ENCODE results near the gene TRPM5. TPM values are rescaled to one million over a fixed set of nuclear protein-coding genes. Genes with fewer than 3 reads are reported as not detected.

Gene TRPM5
- total RNA-seq, 4 donors from 2014 or later: 0.63 TPM; not detected in 3

DNA sequence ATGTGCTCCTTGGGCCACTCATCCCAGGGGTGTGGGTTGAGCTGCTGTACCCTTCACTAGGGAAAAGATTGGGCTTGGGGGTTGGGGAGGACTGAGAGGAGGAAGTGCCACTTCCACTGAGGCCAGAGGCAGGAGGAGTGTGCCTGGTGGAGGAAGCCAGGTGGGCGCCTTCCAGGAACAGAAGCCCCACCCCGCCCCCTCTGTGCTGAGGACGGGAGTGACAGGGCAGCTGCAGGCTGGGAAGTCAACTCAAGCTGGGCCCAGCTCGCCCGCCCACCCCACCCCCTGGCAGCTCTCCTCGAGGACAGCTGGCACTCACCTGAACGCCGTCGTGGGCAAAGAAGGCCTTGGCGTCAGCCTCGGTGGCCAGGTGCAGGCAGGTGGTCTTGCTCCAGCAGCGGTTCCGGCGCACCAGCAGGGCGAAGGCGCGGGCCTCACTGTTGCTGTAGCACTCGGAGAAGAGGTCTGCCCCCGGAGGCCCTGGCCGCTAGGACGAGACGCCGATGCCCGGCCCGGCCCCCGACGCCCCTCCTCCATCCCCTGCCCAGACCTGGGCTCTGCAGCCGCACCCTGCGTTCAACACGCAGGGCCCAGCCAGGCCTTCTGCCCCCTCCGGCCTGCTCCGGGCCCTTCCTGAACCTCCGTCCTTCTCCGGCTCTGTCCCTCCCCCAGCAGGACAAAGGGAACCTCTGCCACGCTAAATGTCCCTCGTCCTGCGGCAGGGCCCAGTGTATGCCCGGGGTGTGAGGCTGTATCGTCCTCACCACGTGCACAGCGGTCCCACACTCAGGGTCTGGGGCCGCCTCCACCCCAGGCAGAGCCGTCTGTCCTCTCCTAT is 30.4 kb downstream of the TRPM5 start:
- TF ChIP-seq, protein P1, sequence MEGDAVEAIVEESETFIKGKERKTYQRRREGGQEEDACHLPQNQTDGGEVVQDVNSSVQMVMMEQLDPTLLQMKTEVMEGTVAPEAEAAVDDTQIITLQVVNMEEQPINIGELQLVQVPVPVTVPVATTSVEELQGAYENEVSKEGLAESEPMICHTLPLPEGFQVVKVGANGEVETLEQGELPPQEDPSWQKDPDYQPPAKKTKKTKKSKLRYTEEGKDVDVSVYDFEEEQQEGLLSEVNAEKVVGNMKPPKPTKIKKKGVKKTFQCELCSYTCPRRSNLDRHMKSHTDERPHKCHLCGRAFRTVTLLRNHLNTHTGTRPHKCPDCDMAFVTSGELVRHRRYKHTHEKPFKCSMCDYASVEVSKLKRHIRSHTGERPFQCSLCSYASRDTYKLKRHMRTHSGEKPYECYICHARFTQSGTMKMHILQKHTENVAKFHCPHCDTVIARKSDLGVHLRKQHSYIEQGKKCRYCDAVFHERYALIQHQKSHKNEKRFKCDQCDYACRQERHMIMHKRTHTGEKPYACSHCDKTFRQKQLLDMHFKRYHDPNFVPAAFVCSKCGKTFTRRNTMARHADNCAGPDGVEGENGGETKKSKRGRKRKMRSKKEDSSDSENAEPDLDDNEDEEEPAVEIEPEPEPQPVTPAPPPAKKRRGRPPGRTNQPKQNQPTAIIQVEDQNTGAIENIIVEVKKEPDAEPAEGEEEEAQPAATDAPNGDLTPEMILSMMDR (IDR thresholded peaks at IDR 0.05): no peak
- ATAC-seq (ENCODE audit: low FRiP score) (no peak), DNase-seq (ENCODE audit: low spot score) (no peak)

DNA sequence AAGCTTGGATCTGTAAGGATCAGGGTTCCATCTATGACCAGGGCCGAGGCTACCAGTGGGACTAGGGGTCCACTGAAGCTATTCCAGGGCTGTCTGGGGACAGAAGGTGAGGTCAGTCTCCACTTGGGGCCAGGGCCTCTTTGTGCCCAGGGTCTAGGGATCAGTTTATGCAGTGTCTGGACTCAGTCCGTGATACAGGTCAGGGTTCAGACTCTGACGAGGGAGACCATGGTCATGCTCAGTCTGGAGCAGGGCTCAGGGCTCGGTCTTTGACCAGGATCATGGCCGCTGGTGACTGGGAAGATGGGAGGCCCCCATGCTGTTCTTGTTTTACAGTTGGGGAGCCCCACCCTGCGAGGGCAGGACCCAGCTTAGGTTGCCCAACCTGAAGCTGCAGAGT is 32.0 kb downstream of the TRPM5 start:
- TF ChIP-seq, protein P1 (IDR thresholded peaks at IDR 0.05): no peak
- no peak for DNase-seq (ENCODE audit: low spot score)
- no peak for ATAC-seq (ENCODE audit: low FRiP score)

DNA sequence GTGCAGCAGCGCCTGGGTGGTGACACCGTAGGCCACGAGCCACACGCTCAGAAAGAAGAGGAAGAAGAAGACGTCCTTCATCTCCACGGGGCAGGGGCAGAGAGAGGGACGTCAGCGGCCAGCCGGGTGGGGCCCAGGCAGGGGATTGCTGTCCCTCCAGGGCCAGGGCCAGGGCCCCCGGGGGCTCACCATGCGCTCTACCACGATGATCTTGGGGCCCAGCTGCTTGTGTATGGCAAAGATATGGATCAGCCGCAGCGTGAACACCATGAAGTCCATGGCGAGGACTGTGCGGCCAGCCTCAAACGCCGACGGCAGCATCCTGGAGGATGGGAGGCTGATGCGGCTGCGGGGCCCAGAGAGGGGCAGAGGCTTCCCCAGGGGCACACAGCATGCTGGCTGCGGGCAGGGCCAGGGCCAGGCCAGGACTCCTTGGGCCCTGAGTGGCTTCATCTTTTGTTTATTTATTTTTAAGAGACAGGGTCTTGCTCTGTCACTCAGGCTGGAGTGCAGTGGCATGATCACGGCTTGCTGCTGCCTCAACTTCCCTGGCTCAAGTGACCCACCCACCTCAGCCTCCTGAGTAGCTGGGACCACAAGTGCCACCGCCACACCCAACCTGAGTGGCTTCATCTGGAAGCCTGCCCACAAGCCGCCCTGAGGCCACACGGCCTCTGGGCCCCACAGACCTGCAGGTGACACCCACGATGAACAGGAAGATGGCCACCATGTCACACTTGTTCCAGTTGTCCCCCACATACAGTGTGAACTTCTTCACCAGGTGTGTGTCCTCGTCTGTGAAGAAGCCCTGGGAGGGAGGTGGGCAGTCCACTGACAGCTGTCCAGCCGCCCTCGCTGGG is 32.6 kb downstream of the TRPM5 start:
- ATAC-seq (ENCODE audit: low FRiP score) (no peak), DNase-seq (ENCODE audit: low spot score) (no peak)
- TF ChIP-seq, protein P1 (IDR thresholded peaks at IDR 0.05): no peak

DNA sequence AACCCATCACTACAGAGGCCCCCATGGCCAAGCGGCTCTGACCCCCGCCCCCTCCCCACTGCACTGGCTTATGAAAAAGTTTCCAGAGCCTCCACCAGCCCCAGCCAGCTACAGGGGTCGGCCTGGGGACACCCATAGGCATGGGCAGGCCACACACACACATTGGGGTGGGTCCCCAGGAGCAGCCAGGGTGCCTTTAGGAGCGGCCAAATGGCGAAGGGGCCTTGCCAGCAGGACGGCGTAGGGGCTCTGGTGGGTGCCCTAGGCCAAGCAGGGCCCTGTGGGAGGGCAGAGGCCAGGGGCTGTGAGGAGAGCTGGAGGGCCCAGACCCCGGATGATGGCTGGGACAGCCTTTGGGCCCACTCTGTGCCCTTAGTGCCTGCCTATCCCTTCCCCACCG is 33.7 kb downstream of the TRPM5 start:
- TF ChIP-seq, protein P1 (IDR thresholded peaks at IDR 0.05): no peak
- DNase-seq (ENCODE audit: low spot score) (no peak), ATAC-seq (ENCODE audit: low FRiP score) (no peak)

DNA sequence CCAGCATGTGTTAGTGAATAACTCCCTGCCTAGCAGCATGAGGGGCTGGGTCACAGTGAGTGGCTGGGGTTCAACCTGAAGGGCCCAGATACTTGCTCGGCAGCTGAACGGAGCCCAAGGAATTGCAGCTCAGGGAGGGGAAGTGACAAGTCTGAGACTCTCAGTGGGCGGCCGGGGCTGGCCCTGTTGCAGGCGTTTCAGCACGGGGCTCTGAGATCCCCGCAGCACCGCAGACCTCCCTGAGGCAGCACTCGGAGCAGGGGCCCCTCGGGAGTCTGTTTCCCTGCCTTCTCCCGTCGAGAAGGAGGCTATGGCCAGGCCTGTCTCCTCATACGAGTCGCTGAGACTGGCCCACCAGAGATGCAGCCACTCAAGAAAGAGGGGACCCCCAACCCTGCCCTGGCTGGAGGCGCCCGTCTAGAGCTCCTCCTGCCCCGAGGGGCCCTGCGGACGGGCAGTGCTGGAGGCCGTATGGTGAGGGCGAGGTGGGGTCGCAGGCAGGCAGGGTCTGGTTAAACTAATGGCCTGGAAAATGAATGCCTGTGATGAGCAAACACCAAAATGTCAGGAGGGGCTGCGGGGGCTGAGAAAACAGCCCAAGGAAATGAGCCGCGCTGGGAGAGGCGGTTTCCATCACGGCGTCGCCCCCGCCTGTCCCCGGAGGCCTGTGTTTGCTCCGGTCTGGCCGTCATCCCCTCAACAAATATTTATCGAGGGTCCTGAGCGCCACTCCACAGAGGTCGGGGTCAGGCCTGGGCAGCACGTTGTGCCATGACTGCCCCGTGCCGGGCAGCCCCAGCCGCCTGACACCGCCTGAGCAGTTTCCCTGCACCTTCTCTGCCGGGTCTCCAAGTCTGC is 34.5 kb downstream of the TRPM5 start:
- TF ChIP-seq, protein P1 (IDR thresholded peaks at IDR 0.05): no peak
- ATAC-seq (ENCODE audit: low FRiP score) (no peak), DNase-seq (ENCODE audit: low spot score) (no peak)

- ATAC-seq (ENCODE audit: low FRiP score): no peak
- no peak for DNase-seq (ENCODE audit: low spot score)
- TF ChIP-seq, protein P1 (IDR thresholded peaks at IDR 0.05): no peak
Measured at GRCh38 chr11:2409126-2409525, 35.2 kb downstream of the TRPM5 start.
